HG02588 (cell line): ENCODE data around the gene ATP13A4.

ENCODE experiments used
- ATAC-seq: cut with Tn5 transposase; IDR thresholded peaks from one replicate; pipeline ENCODE4 v1.9.1; 2021; ENCODE audit warnings: mild to moderate bottlenecking, moderate library complexity; ENCODE audit not compliant: unreplicated experiment

ATP13A4 gene

DNA sequence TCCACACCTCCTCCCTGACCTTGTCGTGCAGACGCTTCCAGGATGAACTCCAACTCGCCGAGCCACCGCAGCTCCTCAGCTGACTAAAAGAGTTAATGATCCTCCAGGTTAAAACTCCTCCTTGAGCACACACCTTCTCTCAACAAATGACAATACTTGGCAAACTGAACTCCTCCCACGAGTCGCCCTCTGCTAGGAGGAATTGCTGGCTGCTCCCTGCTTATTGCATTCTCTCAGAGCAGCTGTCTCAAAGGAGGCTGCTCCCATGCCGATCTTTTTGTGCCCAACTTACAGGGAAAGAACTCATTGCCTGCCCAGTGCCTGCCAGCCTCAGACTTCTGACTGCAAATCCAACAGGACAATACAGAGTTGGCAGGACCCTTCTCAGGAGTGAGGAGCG, at the start of gene ATP13A4:
TSS of gene ATP13A4 (minus strand) at position 85 of the 400 bp plus-strand sequence. CDS start 96 bp downstream, outside the sequence.
- no peak for ATAC-seq

- no peak for ATAC-seq
These were observed 44.7 kb upstream of the ATP13A4 start for GRCh38 chr3:193599393-193599792.

- ATAC-seq: no peak
These were observed 43.5 kb upstream of the ATP13A4 start for GRCh38 chr3:193598202-193598601.

DNA sequence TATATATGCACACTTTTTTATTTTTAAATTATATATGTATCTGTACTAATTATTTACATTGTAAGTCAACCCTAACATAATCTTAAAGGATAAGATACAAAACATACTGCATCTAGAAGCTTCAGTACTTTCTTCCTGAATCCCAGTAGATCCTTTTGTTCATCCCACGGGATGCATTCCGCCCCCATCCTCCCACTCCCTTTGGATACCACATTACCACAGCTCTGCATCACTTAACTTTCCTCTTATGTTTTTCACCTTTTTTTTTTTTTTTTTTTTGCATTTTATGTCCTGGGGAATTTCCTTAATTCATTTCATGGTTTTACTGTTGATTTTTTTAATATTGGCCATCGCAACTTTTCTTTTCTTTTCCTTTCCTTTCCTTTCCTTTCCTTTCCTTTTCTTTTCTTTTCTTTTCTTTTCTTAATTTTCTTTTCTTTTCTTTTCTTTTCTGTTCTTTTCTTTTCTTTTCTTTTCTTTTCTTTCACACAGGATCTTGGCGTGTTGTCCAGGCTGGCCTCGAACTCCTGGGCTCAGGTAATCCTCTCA, 41.3 kb upstream of the ATP13A4 start:
- ATAC-seq: no peak

DNA sequence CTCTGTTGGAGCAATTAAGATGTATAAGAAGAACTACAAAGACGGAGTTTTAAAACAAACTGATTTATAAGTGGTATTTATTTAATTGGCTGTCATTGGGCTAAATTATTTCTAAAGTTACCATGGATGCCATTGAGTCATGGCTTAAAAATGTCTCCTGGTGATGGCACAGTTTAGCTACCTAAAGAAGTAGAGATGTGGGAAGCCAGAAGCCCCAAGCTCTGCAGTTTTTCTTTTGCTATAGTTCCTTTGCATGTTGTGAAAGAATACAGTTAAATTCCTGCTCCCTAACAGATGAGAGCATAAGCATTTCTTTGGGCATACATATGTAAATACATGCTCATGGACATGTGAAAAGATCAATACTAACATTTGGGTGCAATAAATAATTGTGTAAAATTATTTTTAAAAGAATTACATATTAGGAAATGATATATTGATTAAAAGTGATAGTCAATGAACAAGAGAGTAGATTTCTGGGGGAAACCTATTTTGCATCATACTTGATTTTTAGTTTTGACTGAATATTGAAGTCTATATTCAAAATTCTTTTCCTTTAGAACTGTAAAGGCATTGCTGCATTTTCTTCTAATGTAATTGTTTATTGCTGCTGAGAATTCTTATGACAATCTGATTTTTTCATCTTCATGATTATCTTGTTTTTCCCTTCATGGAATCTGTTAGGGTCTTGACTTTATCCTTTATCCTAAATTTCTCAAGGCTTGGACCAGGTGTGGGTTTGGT, 40.4 kb upstream of the ATP13A4 start:
- no peak for ATAC-seq

GRCh38 chr3:193593668-193594030, 39.0 kb upstream of the ATP13A4 start:
- ATAC-seq: peak; percentile 11

DNA sequence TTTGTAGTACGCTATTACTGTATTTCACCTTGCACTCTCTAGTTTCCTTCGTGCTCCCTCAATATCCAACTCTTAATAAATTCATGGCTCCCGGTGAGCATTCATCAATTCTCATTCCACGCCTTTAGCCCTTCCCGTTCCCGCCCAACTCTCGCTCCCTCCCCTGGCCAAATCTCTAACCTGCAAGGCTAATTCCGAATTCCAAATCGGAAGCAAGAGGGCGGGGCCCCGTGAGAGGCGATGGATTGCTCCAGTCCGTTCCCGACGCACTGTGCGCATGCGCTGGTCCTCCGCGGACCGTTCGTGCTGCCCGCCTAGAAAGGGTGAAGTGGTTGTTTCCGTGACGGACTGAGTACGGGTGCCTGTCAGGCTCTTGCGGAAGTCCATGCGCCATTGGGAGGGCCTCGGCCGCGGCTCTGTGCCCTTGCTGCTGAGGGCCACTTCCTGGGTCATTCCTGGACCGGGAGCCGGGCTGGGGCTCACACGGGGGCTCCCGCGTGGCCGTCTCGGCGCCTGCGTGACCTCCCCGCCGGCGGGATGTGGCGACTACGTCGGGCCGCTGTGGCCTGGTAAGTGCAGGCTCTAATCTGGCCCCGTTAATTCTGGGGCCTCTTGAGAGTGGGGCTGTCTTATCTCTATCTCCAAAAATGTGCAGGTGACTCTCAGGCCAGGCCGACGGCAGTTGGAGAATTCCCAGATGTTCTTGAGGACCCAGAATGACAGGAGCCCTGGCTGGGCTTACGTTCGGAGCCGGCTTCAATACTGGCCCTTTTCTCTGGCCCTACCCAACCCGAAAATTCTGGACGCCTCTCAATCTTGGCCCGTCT, 38.4 kb upstream of the ATP13A4 start, which contains the start of gene OPA1:
TSS of gene OPA1 (plus strand) at position 368 of the 827 bp plus-strand sequence. CDS start at position 538, 170 bp downstream.
- peak; percentile 99 for ATAC-seq

- no peak for ATAC-seq
These were observed 35.6 kb upstream of the ATP13A4 start for GRCh38 chr3:193590088-193590856.

DNA sequence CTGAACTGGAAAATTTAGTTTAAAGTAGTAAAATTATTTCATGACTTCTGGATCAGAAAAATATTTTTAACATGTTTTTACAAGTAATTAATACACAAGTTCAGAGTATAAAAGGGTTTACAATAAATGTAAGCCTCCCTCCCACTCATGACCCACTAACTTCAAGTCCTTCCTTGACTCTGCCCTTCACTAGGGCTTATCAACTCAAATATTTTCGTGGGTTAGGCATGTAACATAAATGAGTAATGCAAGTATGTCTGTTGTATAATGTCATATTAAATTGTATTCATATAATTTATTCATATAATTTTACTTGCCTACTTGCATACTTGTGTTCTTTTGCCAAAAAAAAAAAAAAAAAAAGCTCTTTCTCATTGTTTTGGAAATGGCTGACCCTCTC, 34.9 kb upstream of the ATP13A4 start:
- no peak for ATAC-seq

- ATAC-seq: no peak
These were observed 34.4 kb upstream of the ATP13A4 start for GRCh38 chr3:193589129-193589528.

- ATAC-seq: no peak
These were observed 31.8 kb upstream of the ATP13A4 start for GRCh38 chr3:193586526-193586925.

DNA sequence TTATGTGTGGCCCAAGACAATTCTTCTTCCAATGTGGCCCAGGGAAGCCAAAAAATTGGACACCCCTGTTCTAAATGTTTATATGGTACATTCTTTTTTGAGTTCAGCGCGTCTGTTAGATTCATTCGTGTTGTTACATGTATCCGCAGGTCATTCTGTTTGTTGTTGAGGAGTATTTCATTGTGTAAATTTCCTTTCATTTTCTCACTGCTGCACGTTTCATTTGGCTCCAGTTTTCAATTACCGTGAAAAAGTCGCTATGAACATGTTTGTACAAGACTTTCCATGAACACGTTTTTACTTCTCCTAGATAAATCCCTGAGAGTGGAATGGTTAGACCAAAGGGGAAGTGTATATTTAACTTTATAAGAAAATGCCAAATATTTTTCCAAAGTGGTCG, 30.8 kb upstream of the ATP13A4 start:
- no peak for ATAC-seq

- no peak for ATAC-seq
These were observed 19.9 kb upstream of the ATP13A4 start for GRCh38 chr3:193574488-193575070.

GRCh38 chr3:193573403-193574191, 18.9 kb upstream of the ATP13A4 start:
- ATAC-seq: no peak

- peak; percentile 70 for ATAC-seq
These were observed 17.8 kb upstream of the ATP13A4 start for GRCh38 chr3:193572426-193572908.

GRCh38 chr3:193569119-193569518, 14.4 kb upstream of the ATP13A4 start:
- no peak for ATAC-seq

- no peak for ATAC-seq
These were observed 9.3 kb upstream of the ATP13A4 start for GRCh38 chr3:193564012-193564411.

- no peak for ATAC-seq
These were observed 8.7 kb upstream of the ATP13A4 start for GRCh38 chr3:193563426-193563825.

- ATAC-seq: no peak
These were observed 6.2 kb upstream of the ATP13A4 start for GRCh38 chr3:193560870-193561269.

DNA sequence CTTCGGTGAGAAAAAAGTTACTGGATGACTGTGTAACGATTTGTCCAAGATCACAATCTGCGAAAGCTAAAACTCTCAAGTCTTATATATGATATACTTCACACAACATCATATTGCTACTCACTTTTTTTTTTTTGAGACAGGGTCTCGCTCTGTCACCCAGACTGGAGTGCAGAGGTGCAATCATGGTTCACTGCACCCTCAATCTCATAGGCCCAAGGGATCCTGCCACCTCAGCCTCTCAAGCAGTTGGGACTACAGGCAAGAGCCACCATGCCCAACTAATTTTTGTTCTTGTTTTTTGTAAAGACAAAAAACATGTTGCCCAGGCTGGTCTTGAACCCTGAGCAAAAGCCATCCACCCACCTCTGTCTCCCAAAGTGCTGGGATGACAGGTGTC, 5.4 kb upstream of the ATP13A4 start:
- no peak for ATAC-seq
